Gastroesophageal sphincter (tissue), 4 donors: ENCODE measurements around the gene LMO7. TPM values are rescaled to one million over a fixed set of nuclear protein-coding genes. Genes with fewer than 3 reads are reported as not detected.

ENCODE experiments used
- ATAC-seq: fragments of 150-250 bp; one replicate; pipeline ENCODE4 v1.9.1; 2016; ENCODE audit warnings: mild to moderate bottlenecking, moderate library complexity
- H3K27ac ChIP-seq, 4 donors: fragments of 200-600 bp; sonication (generic) in 3 of 4; 1 replicate in 3 of 4; 2 replicates in 1 of 4; pipeline ENCODE4 v1.5.1; 2016 to 2019
- H3K27me3 ChIP-seq: fragments of 200-600 bp; sonication (generic); one replicate; pipeline ENCODE4 v1.5.1; 2019
- H3K36me3 ChIP-seq, 2 donors: fragments of 200-600 bp; sonication (generic); one replicate each; pipeline ENCODE4 v1.5.1; 2019; ENCODE audit warnings: control low read depth in 1 of 2
- H3K4me1 ChIP-seq, 3 donors: fragments of 200-600 bp; sonication (generic); 1 replicate in 2 of 3; 2 replicates in 1 of 3; pipeline ENCODE4 v1.5.1; 2016 to 2019; ENCODE audit warnings: control low read depth in 2 of 3
- H3K4me3 ChIP-seq, 2 donors: fragments of 200-600 bp; sonication (generic); one replicate each; pipeline ENCODE4 v1.5.1; 2019; ENCODE audit warnings: mild to moderate bottlenecking in 1 of 2, moderate library complexity in 1 of 2
- H3K9me3 ChIP-seq, 3 donors: fragments of 200-600 bp; sonication (generic); one replicate each; pipeline ENCODE4 v1.5.1; 2017 to 2019; ENCODE audit warnings: control low read depth in 2 of 3
- EP300 ChIP-seq: sonication (generic); formaldehyde crosslinking; IDR thresholded peaks from one replicate; pipeline ENCODE4 v1.6.1; 2017; ENCODE audit warnings: antibody characterized with exemption, mild to moderate bottlenecking
- POLR2A ChIP-seq, 2 donors: fragments of 450-650 bp; IDR thresholded peaks; one replicate each; pipeline ENCODE4 v1.6.1; 2017; ENCODE audit warnings: antibody characterized with exemption in 2 of 2, mild to moderate bottlenecking in 2 of 2, moderate library complexity in 1 of 2
- POLR2AphosphoS5 ChIP-seq: sonication (generic); formaldehyde crosslinking; IDR thresholded peaks from one replicate; pipeline ENCODE4 v1.6.1; 2017; ENCODE audit warnings: antibody characterized with exemption
- WGBS, 2 donors: methylation state at CpG; one replicate each; pipeline ENCODE4 v1.1.5; 2018; ENCODE audit warnings: low coverage in 1 of 2; 5-methylcytosine and 5-hydroxymethylcytosine counted together
- total RNA-seq, 4 donors: library from RNA; depleted of rRNA; stranded (reverse); fragments of >200 nt; gene quantifications; one replicate each; pipeline ENCODE4 v1.1.0, GENCODE V29; 2016
- TF ChIP-seq, protein P1 (sequence below), 4 experiments: fragments of 200-600 bp in 2 of 4; fragments of 450-650 bp in 2 of 4; sonication (generic) in 1 of 4; IDR thresholded peaks; one replicate each; pipeline ENCODE4 v1.5.1; 2017 to 2019; ENCODE audit warnings: antibody characterized with exemption in 4 of 4, mild to moderate bottlenecking in 2 of 4, moderate library complexity in 2 of 4

Gene LMO7
- total RNA-seq, 4 donors from 2014 or later, result 15.1 to 45.0 (median 26.8) TPM

DNA sequence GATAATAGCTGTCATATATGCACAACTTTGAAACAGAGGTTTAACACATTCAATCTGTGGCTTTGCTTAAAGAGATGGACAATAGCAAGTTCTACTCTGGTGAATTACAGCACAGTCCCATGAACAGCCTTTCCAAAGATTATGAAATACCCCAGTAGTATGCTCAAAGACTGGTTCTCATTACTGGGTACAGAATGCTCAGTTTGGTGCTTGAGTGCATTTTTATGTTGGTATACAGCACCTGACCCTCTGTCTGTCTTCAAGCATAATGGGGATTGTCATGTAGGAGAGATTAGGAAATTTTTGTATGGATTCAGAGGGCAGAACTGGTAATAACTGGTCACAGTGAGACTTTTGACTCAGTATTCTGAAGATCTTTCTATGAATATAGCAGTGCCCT is 7.6 kb downstream of the LMO7 start:
- Histone ChIP-seq H3K4me3 (no peak overlapping the region), H3K9me3 (no peaks in the 10 kb centered on the region), H3K4me1 (no peaks in the 10 kb centered on the region), H3K27me3 (no peaks in the 10 kb centered on the region), H3K36me3 (no peaks in the 10 kb centered on the region), H3K27ac (no peak overlapping the region)
- no peak for ATAC-seq
- TF ChIP-seq EP300, result no peak
- TF ChIP-seq, protein P1, sequence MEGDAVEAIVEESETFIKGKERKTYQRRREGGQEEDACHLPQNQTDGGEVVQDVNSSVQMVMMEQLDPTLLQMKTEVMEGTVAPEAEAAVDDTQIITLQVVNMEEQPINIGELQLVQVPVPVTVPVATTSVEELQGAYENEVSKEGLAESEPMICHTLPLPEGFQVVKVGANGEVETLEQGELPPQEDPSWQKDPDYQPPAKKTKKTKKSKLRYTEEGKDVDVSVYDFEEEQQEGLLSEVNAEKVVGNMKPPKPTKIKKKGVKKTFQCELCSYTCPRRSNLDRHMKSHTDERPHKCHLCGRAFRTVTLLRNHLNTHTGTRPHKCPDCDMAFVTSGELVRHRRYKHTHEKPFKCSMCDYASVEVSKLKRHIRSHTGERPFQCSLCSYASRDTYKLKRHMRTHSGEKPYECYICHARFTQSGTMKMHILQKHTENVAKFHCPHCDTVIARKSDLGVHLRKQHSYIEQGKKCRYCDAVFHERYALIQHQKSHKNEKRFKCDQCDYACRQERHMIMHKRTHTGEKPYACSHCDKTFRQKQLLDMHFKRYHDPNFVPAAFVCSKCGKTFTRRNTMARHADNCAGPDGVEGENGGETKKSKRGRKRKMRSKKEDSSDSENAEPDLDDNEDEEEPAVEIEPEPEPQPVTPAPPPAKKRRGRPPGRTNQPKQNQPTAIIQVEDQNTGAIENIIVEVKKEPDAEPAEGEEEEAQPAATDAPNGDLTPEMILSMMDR (IDR thresholded peaks at IDR 0.05), result no peak
- TF ChIP-seq POLR2AphosphoS5, result no peak
- no peak for TF ChIP-seq POLR2A (IDR thresholded peaks at IDR 0.05)

DNA sequence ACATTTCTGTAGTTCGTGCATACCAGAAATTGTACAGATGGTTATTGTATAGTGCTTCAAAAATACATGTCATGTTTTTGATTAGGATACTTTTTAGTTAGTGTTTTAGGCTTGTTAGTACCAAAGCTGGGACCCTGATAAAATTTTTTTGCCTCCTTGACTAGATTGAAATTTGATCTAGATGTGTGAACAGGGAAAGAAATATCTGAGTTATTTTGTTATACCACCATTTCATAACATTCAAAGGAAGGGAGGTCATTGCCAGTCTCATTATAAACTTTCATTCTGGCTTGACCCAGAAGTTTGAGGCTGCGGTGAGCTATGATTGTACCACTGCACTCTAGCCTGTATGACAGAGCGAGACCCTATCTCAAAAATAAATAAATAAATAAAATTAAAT is 9.0 kb downstream of the LMO7 start:
- no peak overlapping the region for H3K27ac ChIP-seq
- no peaks in the 10 kb centered on the region for H3K36me3 ChIP-seq
- no peaks in the 10 kb centered on the region for H3K9me3 ChIP-seq
- H3K4me3 ChIP-seq, result no peak overlapping the region
- no peak for ATAC-seq
- TF ChIP-seq EP300, result no peak
- H3K4me1 ChIP-seq, result no peaks in the 10 kb centered on the region
- WGBS, 2 donors, result 89 to 97% methylated on average over 3 of the region's 3 CpGs
- H3K27me3 ChIP-seq, result no peaks in the 10 kb centered on the region

DNA sequence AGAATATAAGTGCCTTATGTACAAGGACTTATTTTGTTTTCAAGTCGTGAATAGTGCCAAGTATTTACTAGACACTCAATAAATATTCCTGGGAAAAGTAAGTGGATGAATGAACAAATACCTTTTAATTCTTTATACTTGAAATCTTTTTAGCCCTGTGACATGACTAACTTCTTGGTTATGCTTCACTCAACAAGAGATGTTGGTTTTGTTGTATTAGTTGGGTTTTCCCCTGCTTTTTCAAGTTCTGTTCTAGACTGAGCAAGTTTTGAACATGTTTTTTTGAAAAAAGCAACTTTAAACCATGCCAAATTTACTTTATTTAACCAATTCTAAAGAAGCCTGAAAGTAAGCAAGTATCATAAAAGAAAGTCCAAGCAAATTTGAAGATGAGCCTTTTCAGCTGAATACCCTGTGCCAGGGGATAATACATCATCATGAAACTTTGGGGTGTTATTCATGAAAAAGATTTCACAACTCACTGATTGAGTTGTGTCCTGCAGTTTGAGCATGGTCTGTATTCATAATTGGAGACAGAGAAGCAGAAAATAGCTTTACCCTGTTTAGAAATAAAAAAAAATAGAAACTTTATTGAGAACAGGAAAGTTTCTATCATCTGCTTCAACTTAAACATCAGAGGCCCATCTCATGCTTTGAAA is 11.1 kb downstream of the LMO7 start:
- H3K36me3 ChIP-seq, result no peaks in the 10 kb centered on the region
- no peaks in the 10 kb centered on the region for H3K4me1 ChIP-seq
- no peaks in the 10 kb centered on the region for H3K9me3 ChIP-seq
- TF ChIP-seq POLR2A (IDR thresholded peaks at IDR 0.05) (no peak), EP300 (no peak), POLR2AphosphoS5 (no peak)
- TF ChIP-seq, protein P1 (IDR thresholded peaks at IDR 0.05), result no peak
- no peak for ATAC-seq
- H3K4me3 ChIP-seq, result no peak overlapping the region
- no peaks in the 10 kb centered on the region for H3K27me3 ChIP-seq
- H3K27ac ChIP-seq, result no peak overlapping the region
- 86 to 92% methylated on average over 1 of the region's 1 CpG for whole genome bisulfite sequencing, 2 donors

DNA sequence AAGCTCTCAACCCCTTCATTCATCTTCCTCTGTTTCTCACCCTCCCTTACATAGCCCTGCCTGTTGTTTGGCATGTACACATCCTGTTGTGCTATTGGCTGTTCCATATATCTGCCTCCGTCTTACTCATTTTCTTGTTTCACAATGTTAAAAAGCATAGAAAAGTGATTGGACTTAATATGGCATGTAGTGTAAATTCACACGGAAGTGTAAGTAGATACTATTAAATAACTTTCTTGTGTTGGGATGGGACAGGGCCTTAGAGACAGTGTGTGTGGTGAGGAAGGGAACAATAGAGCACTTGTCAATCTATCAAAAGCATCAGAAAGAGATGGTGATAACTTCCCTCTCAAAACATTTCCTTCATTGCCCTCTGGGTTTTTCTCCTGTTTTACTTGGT is 12.3 kb downstream of the LMO7 start:
- Histone ChIP-seq H3K4me1 (no peaks in the 10 kb centered on the region), H3K27me3 (no peaks in the 10 kb centered on the region), H3K27ac (no peak overlapping the region), H3K9me3 (no peaks in the 10 kb centered on the region), H3K4me3 (no peak overlapping the region), H3K36me3 (no peaks in the 10 kb centered on the region)
- TF ChIP-seq EP300 (no peak), POLR2A (IDR thresholded peaks at IDR 0.05) (no peak), POLR2AphosphoS5 (no peak)
- TF ChIP-seq, protein P1 (IDR thresholded peaks at IDR 0.05), result no peak
- WGBS, 2 donors, result 94 to 100% methylated on average over 2 of the region's 2 CpGs
- ATAC-seq, result no peak

DNA sequence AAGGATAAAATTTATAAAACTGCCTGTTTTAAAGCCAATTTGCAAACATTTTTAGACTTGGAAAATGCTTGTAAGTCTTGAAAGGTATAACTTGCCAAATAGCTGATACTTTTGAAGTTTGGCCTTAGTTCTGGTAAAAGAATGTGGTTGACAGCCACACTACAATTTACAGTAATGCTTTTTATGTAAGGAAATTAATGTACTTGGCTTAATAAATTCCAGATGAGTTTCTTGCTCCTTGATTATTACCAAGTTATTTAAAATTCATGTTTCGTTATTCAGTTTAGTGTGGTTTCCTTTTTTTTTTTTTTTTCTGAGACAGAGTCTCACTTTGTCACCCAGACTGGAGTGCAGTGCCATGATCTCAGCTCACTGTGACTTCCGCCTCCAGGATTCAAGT is 14.9 kb downstream of the LMO7 start:
- Histone ChIP-seq H3K4me1 (no peaks in the 10 kb centered on the region), H3K27ac (no peak overlapping the region), H3K4me3 (no peak overlapping the region), H3K9me3 (no peaks in the 10 kb centered on the region), H3K27me3 (no peaks in the 10 kb centered on the region), H3K36me3 (no peaks in the 10 kb centered on the region)
- WGBS, 2 donors, result 57 to 86% methylated on average over 1 to 2 of the region's 2 CpGs
- no peak for ATAC-seq
- TF ChIP-seq POLR2AphosphoS5, result no peak
- TF ChIP-seq POLR2A (IDR thresholded peaks at IDR 0.05), result no peak
- TF ChIP-seq, protein P1 (IDR thresholded peaks at IDR 0.05), result no peak
- no peak for TF ChIP-seq EP300
